Breast epithelium (tissue), 4 donors: ENCODE data around the gene F2. TPM values are rescaled to one million over a fixed set of nuclear protein-coding genes. Genes with fewer than 3 reads are reported as not detected.

Experiments used
- DNase-seq, 2 donors: peaks; one replicate each; pipeline ENCODE4 v3.0.0-alpha.2; 2019; ENCODE audit warnings: low spot score in 2 of 2
- H3K27ac ChIP-seq, 2 donors: fragments of 200-600 bp; sonication (generic) in 1 of 2; one replicate each; pipeline ENCODE4 v1.5.1; 2016 to 2019; ENCODE audit warnings: mild to moderate bottlenecking in 1 of 2
- H3K27me3 ChIP-seq, 2 donors: fragments of 200-600 bp; sonication (generic) in 1 of 2; one replicate each; pipeline versions ENCODE4 v1.5.1 to v1.6.0; 2017 to 2019; ENCODE audit warnings: control low read depth in 1 of 2, mild to moderate bottlenecking in 1 of 2
- H3K36me3 ChIP-seq: fragments of 200-600 bp; one replicate; pipeline ENCODE4 v1.5.1; 2019
- H3K4me1 ChIP-seq, 2 donors: fragments of 200-600 bp; sonication (generic); one replicate each; pipeline ENCODE4 v1.5.1; 2016 to 2019; ENCODE audit warnings: control low read depth in 1 of 2
- H3K4me3 ChIP-seq, 3 donors: fragments of 200-600 bp; sonication (generic); 1 replicate in 2 of 3; 2 replicates in 1 of 3; pipeline ENCODE4 v1.5.1; 2016 to 2019; ENCODE audit warnings: mild to moderate bottlenecking in 3 of 3, moderate library complexity in 2 of 3
- H3K9me3 ChIP-seq, 2 donors: fragments of 200-600 bp; sonication (generic) in 1 of 2; one replicate each; pipeline ENCODE4 v1.5.1; 2016 to 2019; ENCODE audit warnings: control low read depth in 1 of 2
- POLR2A ChIP-seq: fragments of 450-650 bp; IDR thresholded peaks from one replicate; pipeline ENCODE4 v1.6.1; 2016; ENCODE audit warnings: antibody characterized with exemption, mild to moderate bottlenecking, moderate library complexity
- POLR2AphosphoS5 ChIP-seq, 3 donors: sonication (generic); formaldehyde crosslinking; IDR thresholded peaks; one replicate each; pipeline ENCODE4 v1.6.1; 2017; ENCODE audit warnings: antibody characterized with exemption in 3 of 3
- intact Hi-C: fragments of 100-400 bp; cut with DNase I; formaldehyde crosslinking; loops from one replicate; pipeline ENCODE4 v1.15.1; 2023; ENCODE audit warnings: low total_unique reads
- total RNA-seq, 3 donors: library from RNA; depleted of rRNA; stranded (reverse); fragments of >200 nt; gene quantifications; one replicate each; pipeline ENCODE4 v1.1.0, GENCODE V29; 2016
- TF ChIP-seq, protein P1 (sequence below), 3 donors: fragments of 450-650 bp; IDR thresholded peaks; one replicate each; pipeline ENCODE4 v1.5.1; 2016 to 2017; ENCODE audit warnings: antibody characterized with exemption in 3 of 3, mild to moderate bottlenecking in 3 of 3, moderate library complexity in 3 of 3

Gene F2
- total RNA-seq, 3 donors from 2014 or later, result not detected

DNA sequence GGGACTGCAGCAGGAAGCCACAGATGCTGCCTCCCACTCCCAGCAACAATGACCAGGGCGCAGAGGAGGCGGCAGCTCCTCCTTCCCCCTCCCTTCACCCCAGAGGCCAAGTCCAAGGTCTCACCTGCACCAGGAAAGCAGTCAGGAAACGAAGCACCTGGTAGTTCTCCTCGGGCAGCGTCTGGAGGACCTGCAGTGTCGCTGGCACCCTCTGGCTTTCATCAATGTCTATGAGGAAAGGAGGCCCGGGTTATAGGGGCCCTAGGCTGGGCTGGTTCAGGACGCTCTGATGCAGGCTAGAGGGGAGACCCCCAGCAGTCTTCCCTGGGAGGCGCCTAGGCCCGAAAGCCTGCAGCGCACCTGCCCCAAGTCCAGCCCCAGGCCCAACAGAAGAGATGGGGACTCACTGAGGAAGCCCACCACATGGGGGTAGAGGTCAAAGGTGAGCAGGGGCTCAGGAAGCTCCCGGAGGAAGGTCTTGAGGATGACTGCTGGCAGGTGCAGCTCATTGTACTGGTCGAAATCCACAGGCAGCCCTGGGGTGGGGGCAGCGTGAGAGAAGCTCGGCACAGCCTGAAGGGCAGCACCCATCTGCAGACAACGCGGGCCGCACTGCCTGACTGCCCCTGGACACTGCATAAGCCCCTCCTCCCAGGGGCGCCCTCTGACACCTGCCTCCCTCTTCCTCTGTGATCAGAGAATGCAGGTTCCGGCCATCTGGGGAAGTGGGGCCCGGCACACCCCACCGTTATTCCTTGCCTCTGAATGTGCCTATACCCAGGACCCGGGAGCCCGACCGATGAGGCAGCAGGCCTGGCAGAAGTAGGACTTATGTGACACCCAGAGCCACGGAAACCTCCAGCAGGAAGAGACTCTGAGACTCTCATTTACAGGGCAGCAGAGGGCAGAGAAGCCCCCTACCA lies 39.5 kb upstream of the F2 start:
- no peaks in the 10 kb centered on the region for H3K9me3 ChIP-seq
- no peak overlapping the region for H3K27ac ChIP-seq
- H3K27me3 ChIP-seq, result no peaks in the 10 kb centered on the region
- peaks cover 10 to 13% of the 10 kb centered on the region in 2 donors for H3K4me1 ChIP-seq
- H3K4me3 ChIP-seq, result no peak overlapping the region
- intact Hi-C loops, result no loop called here
- no peak for DNase-seq
- TF ChIP-seq POLR2AphosphoS5 (IDR thresholded peaks at IDR 0.05) (no peak), POLR2A (no peak)
- TF ChIP-seq, protein P1, sequence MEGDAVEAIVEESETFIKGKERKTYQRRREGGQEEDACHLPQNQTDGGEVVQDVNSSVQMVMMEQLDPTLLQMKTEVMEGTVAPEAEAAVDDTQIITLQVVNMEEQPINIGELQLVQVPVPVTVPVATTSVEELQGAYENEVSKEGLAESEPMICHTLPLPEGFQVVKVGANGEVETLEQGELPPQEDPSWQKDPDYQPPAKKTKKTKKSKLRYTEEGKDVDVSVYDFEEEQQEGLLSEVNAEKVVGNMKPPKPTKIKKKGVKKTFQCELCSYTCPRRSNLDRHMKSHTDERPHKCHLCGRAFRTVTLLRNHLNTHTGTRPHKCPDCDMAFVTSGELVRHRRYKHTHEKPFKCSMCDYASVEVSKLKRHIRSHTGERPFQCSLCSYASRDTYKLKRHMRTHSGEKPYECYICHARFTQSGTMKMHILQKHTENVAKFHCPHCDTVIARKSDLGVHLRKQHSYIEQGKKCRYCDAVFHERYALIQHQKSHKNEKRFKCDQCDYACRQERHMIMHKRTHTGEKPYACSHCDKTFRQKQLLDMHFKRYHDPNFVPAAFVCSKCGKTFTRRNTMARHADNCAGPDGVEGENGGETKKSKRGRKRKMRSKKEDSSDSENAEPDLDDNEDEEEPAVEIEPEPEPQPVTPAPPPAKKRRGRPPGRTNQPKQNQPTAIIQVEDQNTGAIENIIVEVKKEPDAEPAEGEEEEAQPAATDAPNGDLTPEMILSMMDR (IDR thresholded peaks at IDR 0.05), result no peak
- H3K36me3 ChIP-seq, result peaks cover 10% of the 10 kb centered on the region

DNA sequence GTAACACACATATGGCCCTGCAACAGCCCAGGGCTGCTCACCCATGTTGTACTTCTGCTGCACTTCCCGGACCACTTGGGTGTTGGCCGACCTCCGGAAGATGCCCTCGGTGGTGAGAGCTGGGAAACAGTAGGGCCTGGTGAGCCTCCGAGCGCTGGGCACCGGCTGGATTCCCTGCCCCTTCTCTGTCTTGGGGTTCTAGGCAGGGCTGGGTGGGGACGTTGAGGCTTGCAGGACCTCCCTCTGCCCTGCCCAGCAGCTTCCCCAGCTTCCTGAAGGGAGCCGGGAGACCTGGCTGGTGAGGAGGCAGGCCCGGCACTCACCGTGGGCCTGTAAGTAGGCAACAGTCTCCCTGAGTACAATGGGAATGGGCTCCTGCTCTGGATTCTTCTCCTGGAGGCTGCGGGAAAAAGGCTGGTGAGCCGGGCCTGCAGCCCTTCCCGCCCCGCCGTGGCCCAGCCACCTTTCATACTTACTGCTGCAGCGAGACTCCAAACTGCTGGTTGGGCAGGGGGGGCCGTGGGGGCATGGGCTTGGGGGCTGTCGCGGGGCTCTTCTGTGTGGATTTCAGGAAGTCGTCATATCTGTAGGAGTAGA lies 38.8 kb upstream of the F2 start:
- Histone ChIP-seq H3K36me3 (peaks cover 10% of the 10 kb centered on the region), H3K9me3 (no peaks in the 10 kb centered on the region)

DNA sequence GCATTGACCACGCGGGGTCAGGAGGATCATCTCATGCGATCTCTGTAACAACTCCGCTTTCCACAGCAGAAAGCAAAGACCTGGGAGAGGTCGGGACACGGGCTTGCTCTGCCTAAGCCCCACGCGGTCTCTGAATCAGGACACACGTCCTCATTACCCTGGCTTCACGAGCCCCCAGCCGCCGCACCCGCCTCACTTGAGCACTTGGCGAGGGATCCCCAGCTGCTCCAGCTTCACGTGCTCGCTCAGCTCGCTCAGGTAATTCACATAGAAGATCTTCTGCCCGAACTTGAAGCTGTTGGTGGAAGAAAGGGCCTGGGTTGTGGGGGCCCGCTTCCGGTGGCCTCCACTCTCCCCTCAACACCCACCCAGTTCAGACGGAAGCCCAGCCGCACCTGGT lies 38.2 kb upstream of the F2 start:
- DNase-seq, result no peak
- Histone ChIP-seq H3K27me3 (no peaks in the 10 kb centered on the region), H3K27ac (peak overlapping the region in 1 of 2 donors; percentile 36), H3K4me3 (no peak overlapping the region), H3K4me1 (peaks cover 1 to 2% of the 10 kb centered on the region in 2 donors), H3K36me3 (peaks cover 10% of the 10 kb centered on the region), H3K9me3 (no peaks in the 10 kb centered on the region)
- no peak for TF ChIP-seq POLR2AphosphoS5 (IDR thresholded peaks at IDR 0.05)
- TF ChIP-seq, protein P1 (IDR thresholded peaks at IDR 0.05), result no peak
- no peak for TF ChIP-seq POLR2A
- intact Hi-C loops, result no loop called here

More for the DNA sequence above, 38.8 kb upstream of the F2 start:
- no peak overlapping the region for H3K27ac ChIP-seq
- intact Hi-C loops, result no loop called here
- H3K27me3 ChIP-seq, result no peaks in the 10 kb centered on the region
- no peak for DNase-seq
- H3K4me1 ChIP-seq, result peaks cover 5 to 7% of the 10 kb centered on the region in 2 donors
- TF ChIP-seq POLR2A (no peak), POLR2AphosphoS5 (IDR thresholded peaks at IDR 0.05) (no peak)
- TF ChIP-seq, protein P1 (IDR thresholded peaks at IDR 0.05), result no peak
- no peak overlapping the region for H3K4me3 ChIP-seq

DNA sequence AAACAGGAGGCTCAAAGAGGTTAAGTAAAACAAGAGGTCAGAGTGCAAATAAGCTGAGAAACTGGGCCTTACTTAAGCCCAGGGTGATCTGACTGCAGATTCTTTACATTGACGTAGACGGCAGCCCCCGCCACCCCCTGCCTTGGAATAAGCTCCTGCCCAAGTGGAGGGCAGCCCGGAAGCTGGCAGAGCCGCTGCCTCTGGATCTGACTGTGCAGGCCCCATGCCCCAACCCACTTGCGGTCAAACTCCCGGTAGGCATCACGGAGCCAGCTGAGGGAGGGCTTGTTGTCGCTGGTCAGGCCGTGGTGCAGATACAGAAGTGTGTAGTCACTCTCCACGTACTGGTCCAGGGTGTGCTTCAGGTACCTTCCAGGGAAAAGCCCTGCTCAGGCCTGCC lies 37.2 kb upstream of the F2 start:
- Histone ChIP-seq H3K27ac (no peak overlapping the region), H3K4me3 (no peak overlapping the region), H3K9me3 (no peaks in the 10 kb centered on the region), H3K27me3 (no peaks in the 10 kb centered on the region), H3K36me3 (peaks cover 10% of the 10 kb centered on the region), H3K4me1 (no peaks in the 10 kb centered on the region)
- no peak for DNase-seq
- intact Hi-C loops, result no loop called here
- TF ChIP-seq POLR2A, result no peak

DNA sequence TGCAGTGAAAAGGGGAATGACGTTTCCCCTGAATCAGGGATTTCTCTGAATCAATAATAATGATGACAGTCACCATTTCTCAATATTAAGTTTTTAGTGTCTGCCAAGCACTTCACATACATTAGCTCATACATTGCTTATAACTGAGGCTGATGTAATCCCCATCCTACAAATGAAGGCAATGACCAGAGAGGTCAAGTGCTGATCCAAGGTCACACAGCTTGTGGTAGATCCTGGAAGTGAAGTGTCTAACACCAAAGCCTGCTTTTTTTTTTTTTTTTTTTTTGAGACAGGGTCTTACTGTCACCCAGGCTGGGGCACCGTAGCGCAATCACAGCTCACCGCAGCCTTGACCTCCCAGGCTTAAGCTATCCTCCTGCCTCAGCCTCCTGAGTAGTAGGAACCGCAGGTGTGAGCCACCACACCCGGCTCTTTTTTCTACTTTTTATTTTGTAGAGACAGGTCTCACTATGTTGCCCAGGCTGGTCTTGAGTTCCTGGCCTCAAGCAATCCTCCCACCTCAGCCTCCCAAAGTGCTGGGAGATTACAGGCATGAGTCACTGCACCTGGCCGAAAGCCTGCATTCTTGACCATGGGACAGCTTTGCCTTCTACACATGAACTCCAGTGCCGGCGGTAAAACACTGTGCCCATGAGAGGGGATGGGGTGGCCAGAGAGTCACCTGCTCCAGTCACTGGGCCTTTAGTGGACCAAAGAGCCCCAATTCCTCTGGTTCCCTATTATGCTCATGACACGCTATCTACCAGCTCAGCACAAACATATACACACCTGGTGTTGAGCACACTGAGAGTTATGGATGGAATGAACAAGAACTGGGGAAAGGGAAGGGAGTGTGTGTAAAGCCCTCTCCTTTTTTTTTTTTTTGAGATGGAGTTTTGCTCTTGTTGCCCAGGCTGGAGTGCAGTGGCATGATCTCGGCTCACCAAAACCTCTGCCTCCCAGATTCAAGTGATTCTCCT lies 36.0 kb upstream of the F2 start:
- no peaks in the 10 kb centered on the region for H3K9me3 ChIP-seq
- no peak overlapping the region for H3K4me3 ChIP-seq
- no peak for DNase-seq
- no peaks in the 10 kb centered on the region for H3K4me1 ChIP-seq
- H3K27ac ChIP-seq, result peak overlapping the region in 1 of 2 donors; percentile 61
- TF ChIP-seq POLR2AphosphoS5 (IDR thresholded peaks at IDR 0.05), result no peak
- TF ChIP-seq, protein P1 (IDR thresholded peaks at IDR 0.05), result no peak
- TF ChIP-seq POLR2A, result no peak
- intact Hi-C loops, result no loop called here
- H3K27me3 ChIP-seq, result no peaks in the 10 kb centered on the region
- H3K36me3 ChIP-seq, result peaks cover 10% of the 10 kb centered on the region
